ENCODE measurements around the gene ANKRD44.

The ANKRD44 gene

GRCh38 chr2:197238043-197238365, 72.6 kb downstream of the ANKRD44 start:
- no peak for DNase-seq (ENCODE audit: low read depth in 3 of 3)

DNA sequence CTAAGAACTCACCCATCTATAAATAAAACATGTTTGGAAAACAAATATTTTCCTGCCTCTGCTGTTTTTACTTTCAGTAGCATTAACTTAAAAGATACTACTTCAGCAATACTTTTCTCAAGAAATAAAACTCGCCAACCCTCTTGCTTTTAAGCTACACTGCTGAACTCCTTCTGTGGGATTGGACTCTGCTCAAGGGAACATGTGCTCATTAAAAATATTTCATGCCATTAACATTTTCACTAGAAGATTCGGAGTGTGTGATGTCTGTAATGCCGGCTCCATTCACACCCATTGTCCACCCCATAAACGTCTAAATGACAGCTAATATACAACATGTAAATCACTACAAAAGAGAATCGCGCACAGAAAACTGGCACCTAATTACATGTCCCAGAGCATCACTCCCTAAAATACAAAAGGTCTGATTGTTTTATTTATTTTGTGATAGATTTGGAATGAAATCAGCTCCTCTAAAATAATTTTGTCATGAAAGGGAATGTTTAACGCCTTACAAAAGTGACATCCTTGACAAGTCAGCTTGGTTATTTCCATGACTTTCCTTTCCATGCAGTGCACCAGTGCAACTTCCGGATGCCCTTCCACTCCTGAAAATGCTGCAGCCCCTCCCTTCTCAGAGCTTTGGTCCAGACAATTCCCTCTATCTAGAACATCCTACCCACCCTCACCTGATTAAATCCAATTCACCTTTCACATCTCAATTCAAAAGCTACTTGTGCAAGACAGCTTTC, 73.1 kb downstream of the ANKRD44 start:
- no peak for DNase-seq (ENCODE audit: low read depth in 3 of 3)

DNA sequence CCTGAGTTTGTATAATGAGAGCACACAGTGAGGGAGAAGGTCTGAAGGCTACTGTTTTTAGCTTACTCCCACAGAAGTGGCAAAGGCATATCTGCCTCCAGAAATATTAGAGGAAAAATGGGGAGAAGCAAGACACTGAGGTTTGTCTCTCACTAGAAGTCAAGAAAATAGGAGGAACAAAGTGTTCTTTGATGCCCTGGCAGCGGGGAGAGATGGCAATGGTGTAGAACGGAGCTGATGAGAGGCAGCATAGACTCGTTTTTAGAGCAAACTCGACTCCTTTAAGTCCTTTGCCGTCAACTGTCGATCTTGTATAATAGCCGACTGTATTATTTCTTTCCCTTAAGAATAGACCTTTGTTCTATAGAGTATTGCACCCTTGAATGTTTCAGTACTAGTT, 73.8 kb downstream of the ANKRD44 start:
- DNase-seq (ENCODE audit: low read depth in 3 of 3): no peak

DNA sequence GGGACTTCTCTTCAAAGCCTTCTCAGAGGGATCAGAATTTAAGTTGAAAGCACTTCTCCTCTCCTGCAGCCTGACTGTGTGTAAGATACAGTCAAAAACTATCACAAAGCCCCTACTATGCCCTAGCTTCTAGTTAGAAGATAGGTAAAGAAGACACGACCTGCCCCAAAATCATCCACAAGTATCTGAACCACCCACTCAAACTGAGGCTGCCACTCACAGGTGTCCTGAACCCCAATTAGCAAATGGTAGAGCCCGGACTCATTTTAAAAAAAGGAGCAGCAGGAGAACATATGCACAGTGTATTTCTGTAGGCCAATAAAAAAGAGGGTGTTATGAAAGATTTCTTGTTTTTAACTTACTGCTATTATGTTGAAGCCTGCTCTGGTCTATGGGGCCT, 74.4 kb downstream of the ANKRD44 start:
- no peak for DNase-seq (ENCODE audit: low read depth in 3 of 3)

- DNase-seq (ENCODE audit: low read depth in 3 of 3): no peak
Observed at GRCh38 chr2:197235711-197236110, 74.9 kb downstream of the ANKRD44 start.

DNA sequence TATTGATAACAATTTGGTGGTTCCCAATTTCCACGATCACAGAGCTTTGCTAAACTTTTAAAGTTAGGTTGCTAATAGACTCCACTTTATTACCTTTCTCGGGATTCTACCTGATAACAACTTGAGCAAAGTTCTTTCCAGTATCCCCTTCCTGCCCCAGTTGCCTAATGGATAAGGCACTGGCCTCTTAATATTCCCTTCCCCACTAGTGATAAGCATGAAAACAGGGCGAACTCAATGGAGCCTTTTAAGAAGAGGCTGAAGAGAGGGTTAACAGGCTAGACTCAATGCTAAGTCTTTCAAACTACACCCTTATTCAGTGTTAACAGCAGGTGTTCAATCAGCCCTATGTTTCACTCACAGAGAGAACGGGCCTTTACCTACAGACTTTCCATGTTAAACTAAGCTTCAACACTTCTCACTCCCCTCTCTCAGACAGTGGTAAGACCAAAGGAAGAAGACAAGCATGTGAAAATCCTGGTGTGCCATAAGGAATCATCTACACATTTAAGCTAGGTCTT, 75.8 kb downstream of the ANKRD44 start:
- no peak for DNase-seq (ENCODE audit: low read depth in 3 of 3)

- DNase-seq (ENCODE audit: low read depth in 3 of 3): no peak
Observed at GRCh38 chr2:197233473-197233872, 77.1 kb downstream of the ANKRD44 start.

DNA sequence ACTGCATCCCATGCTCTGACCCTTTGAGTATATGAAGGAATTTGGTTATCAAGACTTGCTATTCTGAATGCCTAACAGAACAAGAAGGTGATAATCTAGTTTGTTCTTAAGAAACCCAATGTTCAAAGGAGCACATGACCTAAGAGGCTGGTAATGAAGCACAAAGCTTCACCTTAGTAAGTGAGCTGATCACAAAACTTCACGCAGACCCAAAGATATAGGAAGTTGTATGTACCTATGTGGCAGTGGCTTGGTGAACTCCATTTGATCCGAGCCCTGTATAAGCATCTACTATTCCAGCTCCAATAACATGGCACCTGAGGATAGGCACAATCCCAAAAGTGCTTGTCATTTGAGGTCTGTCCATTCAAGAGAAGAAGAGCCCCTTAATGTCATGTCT, 78.6 kb downstream of the ANKRD44 start:
- no peak for DNase-seq (ENCODE audit: low read depth in 3 of 3)

DNA sequence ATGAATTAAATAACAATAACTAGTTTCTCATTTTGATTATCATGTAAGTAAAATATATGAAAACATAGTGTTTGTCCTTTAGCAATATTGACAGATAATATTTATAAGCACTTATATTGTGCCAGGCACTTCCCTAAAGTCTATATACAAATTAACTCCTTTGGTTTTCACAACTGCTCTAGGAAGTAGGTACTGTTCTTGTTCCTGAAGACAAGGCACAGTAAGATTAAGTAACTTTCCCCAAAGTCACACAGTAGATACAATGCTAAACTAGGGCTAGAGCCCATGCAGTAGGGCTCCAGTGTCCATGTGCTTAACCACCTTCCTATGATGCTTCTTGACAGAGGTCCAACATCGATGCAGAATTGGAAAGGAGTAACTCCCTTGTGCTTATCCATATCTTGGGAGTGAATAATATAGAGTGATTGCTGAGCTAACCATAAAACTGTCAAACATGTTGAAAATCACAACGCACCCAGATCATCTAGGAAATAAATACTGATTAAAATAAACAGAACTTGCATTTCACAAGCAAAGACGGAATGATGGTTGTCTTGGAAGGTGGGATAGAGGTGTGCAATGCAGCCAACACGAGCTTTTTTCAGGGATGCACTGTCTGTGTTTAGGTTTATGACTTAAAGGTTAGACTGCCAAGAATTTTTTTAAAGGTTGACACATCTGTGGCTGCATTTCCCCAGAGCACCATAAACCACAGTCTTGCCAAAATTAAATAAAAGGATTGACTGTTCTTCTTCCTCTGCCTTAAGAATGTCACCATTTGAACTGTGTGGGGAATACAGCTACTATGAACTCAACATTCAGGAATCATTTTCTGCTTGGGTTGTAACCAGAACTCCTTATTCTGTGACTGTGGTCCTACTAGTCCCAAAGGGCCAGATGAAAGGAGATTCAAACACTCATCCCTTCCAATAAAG, 80.8 kb downstream of the ANKRD44 start:
- DNase-seq (ENCODE audit: low read depth in 3 of 3): no peak

- no peak for DNase-seq (ENCODE audit: low read depth in 3 of 3)
Observed at GRCh38 chr2:197223451-197223850, 87.1 kb downstream of the ANKRD44 start.

DNA sequence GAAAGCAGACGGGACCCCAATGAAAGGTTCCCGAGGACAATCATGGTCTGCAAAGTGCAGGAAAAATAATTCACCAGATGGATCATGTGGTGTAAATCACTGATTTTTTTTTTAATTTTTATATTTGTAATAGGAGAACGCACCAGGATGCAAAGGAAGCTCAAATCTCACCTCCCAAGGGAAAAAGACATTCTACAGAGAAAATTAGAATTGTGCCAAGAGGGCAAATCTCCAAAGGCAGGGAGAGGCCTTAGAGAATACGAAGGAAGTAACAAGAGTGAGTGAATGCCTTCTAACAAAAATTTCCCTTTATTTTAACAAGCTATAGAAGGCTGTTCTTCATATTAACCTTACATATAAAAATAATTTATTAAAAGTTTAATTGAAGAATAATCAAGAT, 90.9 kb downstream of the ANKRD44 start:
- no peak for DNase-seq (ENCODE audit: low read depth in 3 of 3)

GRCh38 chr2:197217541-197217940, 93.0 kb downstream of the ANKRD44 start:
- no peak for DNase-seq (ENCODE audit: low read depth in 3 of 3)

DNA sequence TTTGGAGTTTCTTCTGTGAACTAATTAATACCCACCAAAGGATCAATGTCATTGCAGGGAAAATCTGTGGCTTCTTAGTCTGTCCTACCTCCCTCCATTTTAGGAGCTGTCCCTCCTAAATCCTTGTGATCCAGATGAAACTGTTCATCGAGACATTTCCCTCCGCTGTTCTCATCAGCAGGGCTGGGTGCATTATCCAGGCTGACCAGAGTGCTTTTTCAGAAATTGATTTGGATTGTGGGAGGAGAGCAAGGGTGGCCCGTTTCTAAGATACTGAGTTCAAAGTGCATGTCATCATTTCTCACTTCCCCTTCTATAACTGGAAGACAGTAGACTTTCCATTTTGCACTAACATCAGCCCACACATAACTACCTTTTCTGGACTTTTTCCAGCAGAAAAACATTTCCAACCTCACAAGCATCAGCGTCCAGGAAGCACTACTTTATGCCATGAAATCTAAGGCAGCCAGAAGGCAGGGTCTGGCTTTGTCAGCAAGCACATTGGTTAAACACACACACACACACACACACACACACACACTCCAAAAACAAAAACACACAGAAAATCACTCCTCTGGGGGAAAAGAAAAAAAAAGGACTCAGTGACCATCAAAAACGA, 94.1 kb downstream of the ANKRD44 start:
- DNase-seq (ENCODE audit: low read depth in 3 of 3): no peak

DNA sequence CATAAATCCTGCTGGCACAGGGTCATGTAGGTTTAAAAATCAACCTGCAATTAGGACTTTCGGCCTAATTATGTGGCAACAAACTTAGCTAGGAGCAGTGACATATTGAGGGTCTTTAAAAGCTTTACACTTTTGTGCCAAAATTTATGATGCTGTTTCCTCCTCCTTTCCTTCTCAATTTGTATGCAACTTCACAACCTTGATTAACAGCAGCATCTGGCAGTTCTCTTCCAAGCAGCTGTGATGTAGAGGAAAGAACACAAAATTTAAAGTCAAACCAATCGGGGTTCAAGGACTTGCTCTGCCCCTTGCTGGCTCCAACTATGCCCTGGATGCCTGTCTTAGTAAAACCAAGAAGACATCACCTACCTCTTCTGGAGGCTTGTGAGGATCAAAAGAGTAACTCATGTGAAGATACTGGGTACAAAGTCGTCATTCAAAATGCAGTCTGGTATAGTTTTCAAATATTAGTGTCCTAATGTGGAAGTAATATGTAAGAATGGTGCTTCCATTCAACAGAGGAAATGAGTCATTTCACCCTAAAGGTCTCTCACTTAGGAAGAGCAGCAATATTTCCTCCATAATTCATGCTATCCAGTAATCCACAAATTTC, 94.7 kb downstream of the ANKRD44 start:
- no peak for DNase-seq (ENCODE audit: low read depth in 3 of 3)

GRCh38 chr2:197212344-197213262, 98.0 kb downstream of the ANKRD44 start:
- DNase-seq (ENCODE audit: low read depth in 3 of 3): no peak

GRCh38 chr2:197211881-197212342, 98.7 kb downstream of the ANKRD44 start:
- DNase-seq (ENCODE audit: low read depth in 3 of 3): no peak

DNA sequence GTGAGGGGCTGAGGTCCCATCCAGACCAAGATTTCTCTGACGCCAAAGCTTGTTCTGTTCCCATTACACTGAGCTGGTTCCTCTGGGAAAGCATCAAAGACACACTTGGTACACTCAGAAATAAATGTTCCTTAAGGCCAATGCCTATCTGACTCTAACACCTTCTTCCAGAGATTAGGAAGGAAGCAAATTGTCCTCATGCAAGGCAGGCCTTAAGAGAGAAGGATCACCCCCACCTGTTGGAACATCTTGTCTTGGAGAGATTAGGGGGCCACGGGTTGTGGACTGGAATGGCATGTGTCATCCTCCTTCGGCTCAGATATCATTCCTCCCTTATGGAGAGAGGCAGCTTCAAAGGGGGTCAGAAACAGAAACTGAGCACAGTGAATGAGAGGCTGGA, 100.2 kb downstream of the ANKRD44 start:
- DNase-seq (ENCODE audit: low read depth in 3 of 3): no peak

- DNase-seq (ENCODE audit: low read depth in 3 of 3): peak; percentile 44 to 65 (median 46)
Observed at GRCh38 chr2:197209742-197210408, 100.7 kb downstream of the ANKRD44 start.

DNA sequence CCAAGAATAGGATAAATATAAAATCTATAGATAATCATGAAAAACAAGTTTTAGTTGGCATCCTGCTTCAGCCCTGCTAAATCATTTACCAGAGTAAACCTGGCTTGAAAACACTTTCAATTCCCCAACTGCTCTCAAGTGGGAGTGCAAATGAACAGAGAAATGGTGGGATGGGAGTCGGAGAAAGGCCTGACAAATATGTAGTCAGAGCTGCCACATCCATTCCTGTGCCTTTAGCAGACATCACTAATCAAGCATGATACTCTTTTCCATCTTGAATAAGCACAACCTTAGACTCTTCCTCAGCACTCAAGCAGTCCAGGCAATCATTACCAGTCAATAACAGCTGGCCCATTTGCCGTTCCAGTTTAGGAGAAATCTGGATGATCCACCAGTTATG, 101.3 kb downstream of the ANKRD44 start:
- no peak for DNase-seq (ENCODE audit: low read depth in 3 of 3)

DNA sequence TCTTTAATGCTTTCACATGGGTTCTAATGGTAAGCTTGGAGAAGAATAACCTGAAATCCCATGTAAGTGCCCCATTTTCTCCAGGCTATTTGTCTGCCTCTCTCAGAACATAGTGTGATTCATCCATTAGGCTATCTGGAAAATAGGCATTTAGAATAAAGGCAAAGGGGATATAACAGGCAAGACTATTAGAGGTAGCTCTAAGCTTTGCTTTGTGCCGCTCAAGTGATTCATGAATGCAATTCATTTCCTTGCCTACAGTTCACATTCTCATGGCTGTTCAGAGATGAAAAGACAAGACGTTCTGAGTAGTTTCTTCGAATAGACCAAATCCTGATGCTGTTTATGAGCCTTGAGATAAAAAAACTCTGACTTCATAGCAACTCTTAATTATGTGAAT, 101.7 kb downstream of the ANKRD44 start:
- no peak for DNase-seq (ENCODE audit: low read depth in 3 of 3)

Measured in stimulated activated CD4-positive, alpha-beta T cell treated with anti-CD3 and anti-CD28 coated beads, TNF-alpha, amount 100 ng/mL, for 48 hours (primary cell).